Measurements from ENCODE around the gene ACAN.

ACAN gene

GRCh38 chr15:88908123-88908522 lies 104.9 kb downstream of the ACAN start:
- TF ChIP-seq CTCF (conservative IDR thresholded peaks at IDR 0.05; ENCODE audit: control insufficient read depth, insufficient read depth, low read depth, low read length), result no peak
- no peak overlapping the region for H3K4me3 ChIP-seq (ENCODE audit: control insufficient read depth, low read depth, low read length)
- DNase-seq (ENCODE audit: low read depth), result no peak

GRCh38 chr15:88908697-88909621 lies 105.7 kb downstream of the ACAN start:
- TF ChIP-seq CTCF (conservative IDR thresholded peaks at IDR 0.05; ENCODE audit: control insufficient read depth, insufficient read depth, low read depth, low read length), result no peak
- H3K4me3 ChIP-seq (ENCODE audit: control insufficient read depth, low read depth, low read length), result no peak overlapping the region
- DNase-seq (ENCODE audit: low read depth), result peak; percentile 87

GRCh38 chr15:88909956-88910831 lies 107.0 kb downstream of the ACAN start:
- H3K4me3 ChIP-seq (ENCODE audit: control insufficient read depth, low read depth, low read length), result no peak overlapping the region
- DNase-seq (ENCODE audit: low read depth), result peak; percentile 88
- TF ChIP-seq CTCF (conservative IDR thresholded peaks at IDR 0.05; ENCODE audit: control insufficient read depth, insufficient read depth, low read depth, low read length), result no peak

- no peak for TF ChIP-seq CTCF (conservative IDR thresholded peaks at IDR 0.05; ENCODE audit: control insufficient read depth, insufficient read depth, low read depth, low read length)
- H3K4me3 ChIP-seq (ENCODE audit: control insufficient read depth, low read depth, low read length), result peak overlapping the region; percentile 79
- peak; percentile 67 for DNase-seq (ENCODE audit: low read depth)
Measured at GRCh38 chr15:88911766-88912118, 108.5 kb downstream of the ACAN start.

- peak; percentile 40 for DNase-seq (ENCODE audit: low read depth)
- no peak for TF ChIP-seq CTCF (conservative IDR thresholded peaks at IDR 0.05; ENCODE audit: control insufficient read depth, insufficient read depth, low read depth, low read length)
- peak overlapping the region; percentile 79 for H3K4me3 ChIP-seq (ENCODE audit: control insufficient read depth, low read depth, low read length)
Measured at GRCh38 chr15:88912500-88912921, 109.3 kb downstream of the ACAN start.

- no peak for TF ChIP-seq CTCF (conservative IDR thresholded peaks at IDR 0.05; ENCODE audit: control insufficient read depth, insufficient read depth, low read depth, low read length)
- H3K4me3 ChIP-seq (ENCODE audit: control insufficient read depth, low read depth, low read length), result peak within 1 kb of the TSS; percentile 79
- peak; percentile 71 for DNase-seq (ENCODE audit: low read depth)
Measured at GRCh38 chr15:88913017-88913849, 110.0 kb downstream of the ACAN start, which contains the start of gene MFGE8. Gene MFGE8 (minus strand): TSS chr15:88913379. CDS start chr15:88913319, 60 bp downstream.

Measured in fibroblast of mammary gland (primary cell).